NOMO-1 treated with DMSO at 0.1 percent for 48 hours (cell line): ENCODE results near the gene UNC5B.
A peak's percentile ranks its signal among the peaks of the same experiment; 100 is the strongest.

Source experiments
- DNase-seq: peaks from one replicate; lab custom pipeline; 2025; ENCODE audit not compliant: unreplicated experiment; lab: John Stamatoyannopoulos, UW

Gene UNC5B

GRCh38 chr10:71336632-71337031, 124.3 kb downstream of the UNC5B start:
- DNase-seq, result no peak

GRCh38 chr10:71337219-71337701, 124.9 kb downstream of the UNC5B start:
- no peak for DNase-seq

DNA sequence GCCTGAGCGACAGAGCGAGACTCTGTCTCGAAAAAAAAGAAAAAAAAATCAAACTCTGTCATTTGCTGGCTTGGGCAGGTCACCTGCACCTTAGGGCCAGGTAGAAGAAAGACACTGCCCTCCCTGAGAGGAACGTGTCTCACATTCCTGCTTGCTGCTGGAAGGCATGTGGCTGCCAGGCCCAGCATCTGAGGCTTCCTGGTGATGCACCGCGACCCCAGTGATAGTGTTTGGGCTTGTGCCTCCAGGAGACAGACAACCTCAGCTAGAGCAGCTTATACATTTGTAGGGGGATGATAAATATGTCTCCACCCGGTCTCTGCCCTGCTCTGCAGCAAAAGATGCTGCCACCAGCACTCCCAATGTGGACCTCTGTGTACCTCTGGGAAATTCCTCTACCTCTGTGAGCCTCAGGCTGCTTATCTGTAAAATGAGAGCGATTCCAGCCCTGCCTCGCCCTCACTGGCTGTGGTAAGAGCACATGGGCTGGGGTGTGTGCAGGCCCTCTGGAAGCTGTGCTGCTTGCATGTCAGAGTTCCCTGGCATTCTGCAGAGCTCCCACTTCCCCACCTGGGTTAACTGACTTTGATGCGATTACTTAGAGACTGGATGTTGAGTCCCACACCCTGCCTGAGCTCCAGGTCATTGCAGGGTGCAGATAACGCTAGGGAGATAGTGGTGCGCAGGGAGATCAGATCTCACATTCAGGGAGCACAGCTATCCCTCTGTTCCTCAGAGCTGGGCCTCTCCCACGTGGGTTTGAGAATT, 126.5 kb downstream of the UNC5B start:
- DNase-seq, result no peak

DNA sequence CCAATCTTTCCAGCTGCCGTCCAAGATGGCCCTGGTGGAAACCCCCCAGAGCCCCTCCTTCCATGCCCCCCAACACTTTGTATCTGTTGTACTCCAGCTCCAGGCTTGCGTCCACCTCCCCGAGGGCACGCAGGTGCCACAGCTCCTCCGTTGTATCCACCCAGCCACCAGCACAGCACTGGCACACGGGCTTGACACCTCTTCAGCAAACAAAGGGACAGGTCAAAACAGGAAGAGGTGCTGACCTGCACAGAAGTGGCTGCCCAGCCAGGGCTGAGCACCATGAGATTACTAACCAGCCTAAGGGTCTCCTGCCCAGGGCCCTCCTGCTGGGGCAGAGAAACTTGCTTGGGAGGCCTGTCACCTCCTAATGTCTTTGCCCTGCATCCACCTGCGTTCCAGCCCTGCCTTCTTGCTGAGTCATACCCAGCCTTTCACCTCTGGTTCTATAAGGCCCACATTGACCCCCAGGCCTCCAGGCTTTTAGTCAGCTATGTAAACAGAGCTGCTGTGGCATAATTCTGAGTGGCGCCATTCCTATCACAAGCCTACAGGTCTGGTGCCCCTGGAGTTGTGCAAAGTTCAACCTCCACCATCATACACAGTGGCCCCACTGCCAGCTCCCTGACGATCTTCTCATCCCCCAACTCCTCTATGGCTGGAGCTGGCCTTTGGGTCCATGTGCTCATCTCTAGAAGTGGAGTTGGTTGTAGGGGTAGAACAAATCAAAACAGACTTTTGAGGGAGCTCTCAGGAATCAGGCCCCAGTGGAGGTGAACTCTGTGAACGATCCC, 127.6 kb downstream of the UNC5B start:
- DNase-seq, result no peak

- DNase-seq, result no peak
Measured at GRCh38 chr10:71342573-71343391, 130.4 kb downstream of the UNC5B start.

GRCh38 chr10:71343392-71343773, 131.0 kb downstream of the UNC5B start:
- DNase-seq, result peak; percentile 80

GRCh38 chr10:71344154-71344925, 132.0 kb downstream of the UNC5B start:
- no peak for DNase-seq

DNA sequence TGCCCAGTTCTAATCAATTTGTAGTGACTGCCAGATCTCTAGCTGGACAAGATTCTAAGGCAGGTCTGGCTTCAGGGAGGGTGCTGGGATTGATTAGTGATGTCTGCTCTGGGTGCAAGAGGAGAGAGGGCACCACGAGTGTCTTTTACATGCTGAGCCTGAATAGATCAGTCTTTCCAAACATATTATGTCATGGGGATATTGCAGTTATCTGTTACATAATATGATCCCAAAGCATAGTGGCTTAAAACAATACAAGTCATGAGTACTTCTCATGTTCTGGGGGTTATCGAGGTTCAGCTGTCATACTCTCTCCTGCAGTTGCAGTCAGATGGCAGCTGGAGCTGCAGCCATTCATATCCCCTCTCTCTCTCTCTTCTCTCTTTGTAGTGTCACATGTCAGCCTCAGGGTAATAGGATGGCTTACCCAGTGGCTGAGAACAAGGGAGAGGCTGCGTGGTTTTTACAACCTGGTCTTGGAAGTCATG, 132.7 kb downstream of the UNC5B start:
- DNase-seq, result no peak

GRCh38 chr10:71345694-71346093, 133.3 kb downstream of the UNC5B start:
- no peak for DNase-seq

DNA sequence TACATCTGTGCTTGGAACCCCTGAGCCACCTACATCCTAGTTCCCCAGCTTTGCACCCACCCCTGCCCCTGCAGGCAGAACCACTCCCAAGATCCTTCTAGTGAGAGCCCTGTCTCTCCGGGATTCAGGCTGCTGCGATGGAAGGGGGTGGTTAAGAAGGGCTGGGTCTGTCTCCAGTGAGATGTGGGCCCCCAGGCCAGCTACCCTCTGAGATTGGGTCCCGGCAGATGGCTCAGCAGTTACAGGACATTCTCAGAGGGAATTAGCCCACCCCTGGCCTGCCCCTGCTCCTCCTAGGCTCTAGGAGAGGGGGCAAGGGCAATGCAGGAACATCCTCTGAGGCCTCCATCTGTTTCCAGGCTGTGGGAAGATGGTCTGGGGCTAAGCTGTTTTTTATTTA, 134.4 kb downstream of the UNC5B start:
- no peak for DNase-seq

DNA sequence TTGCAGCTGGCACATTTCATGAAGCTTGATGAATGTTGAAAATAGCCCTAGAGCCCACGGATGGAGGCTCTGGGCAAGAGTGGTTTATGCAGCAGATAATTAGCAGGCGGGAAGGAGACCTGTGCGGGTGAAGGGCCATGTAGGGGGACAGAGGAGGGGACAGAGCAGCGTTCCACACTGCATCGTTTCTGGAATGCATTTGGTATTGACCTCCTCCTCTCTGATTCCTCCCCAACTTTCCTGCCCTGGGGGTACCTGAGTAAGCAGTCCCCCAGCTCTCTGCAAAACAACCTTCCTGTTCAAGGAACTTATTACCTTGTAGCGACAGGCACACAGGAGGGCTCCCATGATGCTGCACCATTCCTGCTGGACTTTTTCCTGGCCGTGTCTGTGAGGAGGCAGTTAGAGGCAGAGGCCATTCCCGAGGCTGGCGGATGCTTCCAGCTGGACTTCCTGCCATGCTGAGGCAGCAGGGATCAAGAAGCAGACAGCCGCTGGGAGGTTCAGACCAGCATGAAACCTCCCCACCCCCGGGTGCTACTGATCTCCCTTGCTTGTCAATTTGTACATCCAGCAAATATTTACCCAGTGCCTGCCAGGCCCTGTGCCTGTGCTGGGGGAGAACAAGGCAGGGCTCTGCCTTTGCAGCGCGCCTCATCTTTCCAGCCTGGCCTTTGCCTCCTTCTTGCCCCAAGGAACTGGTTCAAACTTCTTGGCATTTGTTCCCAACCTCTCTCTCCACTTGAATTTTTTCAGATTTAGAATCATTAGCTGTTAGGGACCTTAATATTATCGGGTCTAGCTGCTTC, 135.4 kb downstream of the UNC5B start:
- no peak for DNase-seq

- DNase-seq, result no peak
Measured at GRCh38 chr10:71348850-71349249, 136.5 kb downstream of the UNC5B start.

- no peak for DNase-seq
Measured at GRCh38 chr10:71349406-71349805, 137.0 kb downstream of the UNC5B start.

GRCh38 chr10:71351087-71351486, 138.7 kb downstream of the UNC5B start:
- no peak for DNase-seq

GRCh38 chr10:71351628-71352319, 139.4 kb downstream of the UNC5B start:
- DNase-seq, result peak; percentile 55
